ENCODE data around the gene ITPR1.

The ITPR1 gene

GRCh38 chr3:4492208-4493013 lies 737 bp upstream of the ITPR1 start:
- DNase-seq, result peak; percentile 44

- no peak for DNase-seq
Measured at GRCh38 chr3:4493941-4494894, 1.1 kb downstream of the ITPR1 start.

- no peak for DNase-seq
Measured at GRCh38 chr3:4494895-4495264, 1.7 kb downstream of the ITPR1 start.

GRCh38 chr3:4495294-4496086 lies 2.3 kb downstream of the ITPR1 start:
- no peak for DNase-seq

- DNase-seq, result no peak
Measured at GRCh38 chr3:4496087-4496452, 2.9 kb downstream of the ITPR1 start.

GRCh38 chr3:4497005-4497692 lies 4.0 kb downstream of the ITPR1 start:
- no peak for DNase-seq

- no peak for DNase-seq
Measured at GRCh38 chr3:4497843-4498324, 4.7 kb downstream of the ITPR1 start.

GRCh38 chr3:4498446-4498845 lies 5.3 kb downstream of the ITPR1 start:
- DNase-seq, result no peak

GRCh38 chr3:4501437-4501836 lies 8.3 kb downstream of the ITPR1 start:
- no peak for DNase-seq

GRCh38 chr3:4501927-4502326 lies 8.8 kb downstream of the ITPR1 start:
- no peak for DNase-seq

- no peak for DNase-seq
Measured at GRCh38 chr3:4503050-4503449, 9.9 kb downstream of the ITPR1 start.

GRCh38 chr3:4504340-4505261 lies 11.5 kb downstream of the ITPR1 start:
- DNase-seq, result peak; percentile 7

- no peak for DNase-seq
Measured at GRCh38 chr3:4505688-4506558, 12.8 kb downstream of the ITPR1 start.

GRCh38 chr3:4506559-4507023 lies 13.4 kb downstream of the ITPR1 start:
- no peak for DNase-seq

- DNase-seq, result no peak
Measured at GRCh38 chr3:4507024-4507596, 14.0 kb downstream of the ITPR1 start.

GRCh38 chr3:4508048-4508981 lies 15.2 kb downstream of the ITPR1 start:
- DNase-seq, result no peak

GRCh38 chr3:4509043-4509442 lies 15.9 kb downstream of the ITPR1 start:
- no peak for DNase-seq

GRCh38 chr3:4509983-4510755 lies 17.0 kb downstream of the ITPR1 start:
- no peak for DNase-seq

All from effector CD8-positive, alpha-beta T cell (primary cell).